Adrenal gland (tissue), 12 donors: Measurements from ENCODE around the gene CENPC. TPM values are rescaled to one million over a fixed set of nuclear protein-coding genes. Genes with fewer than 3 reads are reported as not detected.

Experiments used
- DNase-seq, 7 donors: peaks; one replicate each; pipeline ENCODE4 v3.0.0-alpha.2; 2019 to 2020
- H3K27ac ChIP-seq, 5 donors: fragments of 200-600 bp; sonication (generic) in 4 of 5; 1 replicate in 3 of 5; 2 replicates in 2 of 5; pipeline versions ENCODE4 v1.5.1 to v1.8.0; 2016 to 2020; ENCODE audit warnings: mild to moderate bottlenecking in 1 of 5
- H3K27me3 ChIP-seq: fragments of 200-600 bp; 2 replicates; pipeline ENCODE4 v1.8.0; 2021
- H3K36me3 ChIP-seq, 2 donors: fragments of 200-600 bp; replicated peaks in 1 of 2; 1 replicate in 1 of 2; 2 replicates in 1 of 2; pipeline versions ENCODE4 v1.5.1 to v1.8.0; 2018 to 2022
- H3K4me1 ChIP-seq, 2 donors: fragments of 200-600 bp; replicated peaks in 1 of 2; 1 replicate in 1 of 2; 2 replicates in 1 of 2; pipeline versions ENCODE4 v1.5.1 to v1.8.0; 2018 to 2021
- H3K4me3 ChIP-seq, 4 donors: fragments of 200-600 bp; sonication (generic) in 3 of 4; one replicate each; pipeline ENCODE4 v1.5.1; 2016 to 2018
- H3K9me3 ChIP-seq, 3 donors: fragments of 200-600 bp; sonication (generic) in 1 of 3; replicated peaks in 1 of 3; 1 replicate in 2 of 3; 2 replicates in 1 of 3; pipeline versions ENCODE4 v1.5.1 to v1.8.0; 2016 to 2021
- CTCF ChIP-seq, 6 experiments: fragments of 450-650 bp in 4 of 6; fragments of 200-600 bp in 2 of 6; sonication (generic) in 1 of 6; IDR thresholded peaks; 1 replicate in 5 of 6; 2 replicates in 1 of 6; pipeline versions ENCODE4 v1.5.1 to v1.8.0; 2016 to 2021; ENCODE audit warnings: antibody characterized with exemption in 6 of 6, mild to moderate bottlenecking in 2 of 6, moderate library complexity in 1 of 6
- POLR2A ChIP-seq, 2 donors: fragments of 450-650 bp; IDR thresholded peaks; one replicate each; pipeline ENCODE4 v1.6.1; 2017; ENCODE audit warnings: antibody characterized with exemption in 2 of 2, mild to moderate bottlenecking in 2 of 2, moderate library complexity in 1 of 2
- WGBS, 4 donors: extraction: QIAGEN DNeasy Blood & Tissue Kit in 2 of 4; methylation state at CpG; one replicate each; pipeline versions ENCODE4 v1.1.5 to v1.1.7; 2013 to 2017; 5-methylcytosine and 5-hydroxymethylcytosine counted together
- intact Hi-C, 2 donors: fragments of 100-400 bp; cut with DNase I; formaldehyde crosslinking; loops; one replicate each; pipeline versions ENCODE4 v1.14.1 to v1.15.0; 2022 to 2023
- polyA plus RNA-seq, 3 donors: library from polyadenylated mRNA; stranded (reverse); fragments of 200-250 nt in 2 of 3; fragments of 350-450 nt in 1 of 3; fragmentation: Illumina TruSeq in 1 of 3; extraction: RNeasy Lipid Tissue Mini Kit (QIAGEN cat#74804) in 1 of 3; gene quantifications; one replicate each; pipeline ENCODE4 v1.2.3, GENCODE V29; 2013 to 2014
- total RNA-seq, 9 donors: library from RNA; depleted of rRNA in 4 of 9; stranded (reverse); fragments of >200 nt in 4 of 9; fragments of 120-200 nt in 1 of 9; fragmentation: NEBNext Ultra II Directional in 1 of 9; extraction: Animal tissue kit (Norgen Biotek cat#: 25700) in 1 of 9; gene quantifications; one replicate each; pipeline versions ENCODE4 v1.1.0 to v1.2.4, GENCODE V29; 2013 to 2023
- donor health status: healthy with polysubstance abuse.
- donor health status: Bipolar disorder and iron deficiency.
- donor health status: DM: yes; HTN: yes; CAD: no.
- donor health status: DM: no; HTN: no; CAD: no.
- donor health status: DM: no; HTN: no; CAD: no.
- donor health status: DM: yes; HTN: yes; CAD: no.

The CENPC gene
- total and polyA plus RNA-seq, 12 donors, result 5.8 to 31.1 (median 16.6) TPM

GRCh38 chr4:67499799-67500198 lies 45.5 kb downstream of the CENPC start:
- Histone ChIP-seq H3K4me3 (no peak overlapping the region), H3K9me3 (no peaks in the 10 kb centered on the region), H3K27ac (no peak overlapping the region), H3K27me3 (no peaks in the 10 kb centered on the region), H3K36me3 (peaks cover 0 to 3% of the 10 kb centered on the region in 2 donors), H3K4me1 (peaks cover 0 to 6% of the 10 kb centered on the region in 2 donors)
- intact Hi-C loops, result no loop called here
- no peak for DNase-seq
- 78 to 84% (median 83%) methylated on average over 2 of the region's 2 CpGs for WGBS, 4 donors
- TF ChIP-seq POLR2A (IDR thresholded peaks at IDR 0.05), result no peak
- no peak for TF ChIP-seq CTCF (IDR thresholded peaks at IDR 0.05)

- H3K27me3 ChIP-seq, result no peaks in the 10 kb centered on the region
- no peaks in the 10 kb centered on the region for H3K9me3 ChIP-seq
- no peaks in the 10 kb centered on the region for H3K4me1 ChIP-seq
- intact Hi-C loops, result no loop called here
- peaks cover 0 to 12% of the 10 kb centered on the region in 2 donors for H3K36me3 ChIP-seq
- no peak for DNase-seq
- no peak overlapping the region for H3K4me3 ChIP-seq
- H3K27ac ChIP-seq, result no peak overlapping the region
- 94 to 98% (median 96%) methylated on average over 4 to 5 of the region's 5 CpGs for WGBS, 4 donors
- TF ChIP-seq CTCF (IDR thresholded peaks at IDR 0.05), result no peak
- no peak for TF ChIP-seq POLR2A (IDR thresholded peaks at IDR 0.05)
Measured at GRCh38 chr4:67483868-67484602, 61.3 kb downstream of the CENPC start.

- 94 to 99% (median 98%) methylated on average over 3 of the region's 3 CpGs for WGBS, 4 donors
- Histone ChIP-seq H3K9me3 (no peaks in the 10 kb centered on the region), H3K27me3 (no peaks in the 10 kb centered on the region), H3K36me3 (peaks cover 0 to 12% of the 10 kb centered on the region in 2 donors), H3K4me3 (no peak overlapping the region), H3K27ac (no peak overlapping the region), H3K4me1 (no peaks in the 10 kb centered on the region)
- TF ChIP-seq CTCF (IDR thresholded peaks at IDR 0.05) (no peak), POLR2A (IDR thresholded peaks at IDR 0.05) (no peak)
- DNase-seq, result no peak
- intact Hi-C loops, result no loop called here
Measured at GRCh38 chr4:67480810-67481209, 64.5 kb downstream of the CENPC start.

- TF ChIP-seq CTCF (IDR thresholded peaks at IDR 0.05) (no peak), POLR2A (IDR thresholded peaks at IDR 0.05) (no peak)
- H3K27ac ChIP-seq, result no peak overlapping the region
- no peaks in the 10 kb centered on the region for H3K9me3 ChIP-seq
- intact Hi-C loops, result no loop called here
- H3K4me1 ChIP-seq, result no peaks in the 10 kb centered on the region
- H3K4me3 ChIP-seq, result no peak overlapping the region
- H3K36me3 ChIP-seq, result peaks cover 0 to 33% of the 10 kb centered on the region in 2 donors
- no peaks in the 10 kb centered on the region for H3K27me3 ChIP-seq
- WGBS, 4 donors, result 68 to 84% (median 75%) methylated on average over 4 of the region's 4 CpGs
- no peak for DNase-seq
Measured at GRCh38 chr4:67475155-67475554, 70.1 kb downstream of the CENPC start.
